ENCODE measurements around the gene EEF1AKMT1.

GRCh38 chr13:20714161-20714560 lies 59.6 kb downstream of the EEF1AKMT1 start:
- TF ChIP-seq POLR2A (IDR thresholded peaks at IDR 0.05): no peak
- no peak for TF ChIP-seq CTCF (IDR thresholded peaks at IDR 0.05)

Measured in Peyer's patch (tissue), 4 donors.